Retinal pigment epithelial cell (primary cell): ENCODE measurements around the gene MORF4L1.

Experiments used
- DNase-seq: peaks from one replicate; pipeline ENCODE4 v3.0.0-alpha.2; 2010; ENCODE audit warnings: low read depth
- H3K4me3 ChIP-seq: 2 replicates; pipeline ENCODE4 v1.5.1; 2011; ENCODE audit warnings: mild to moderate bottlenecking, low read length, control low read depth, moderate library complexity
- TF ChIP-seq, protein P1 (sequence below): conservative IDR thresholded peaks from 2 replicates; pipeline ENCODE4 v1.5.1; 2011; ENCODE audit warnings: low read depth, low read length, control low read depth, inconsistent platforms

Gene MORF4L1

DNA sequence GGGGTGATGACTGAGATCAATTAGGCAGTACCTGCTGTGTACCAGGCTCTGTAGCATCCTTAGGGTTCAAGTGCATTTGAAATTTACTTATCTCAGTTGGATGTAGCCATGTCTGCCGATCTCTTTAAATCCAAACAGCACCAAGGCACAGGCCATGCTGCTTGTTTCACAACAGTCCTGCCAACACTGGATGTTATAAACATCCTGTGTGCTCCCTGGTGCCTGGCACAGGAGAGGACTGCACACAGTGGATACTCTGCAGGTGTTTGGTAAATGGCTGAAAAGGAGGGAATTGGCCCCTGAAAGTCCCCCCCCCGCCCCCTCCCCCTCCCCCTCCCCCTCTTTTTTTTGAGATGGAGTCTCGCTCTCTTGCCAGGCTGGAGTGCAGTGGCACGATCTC is 45.2 kb downstream of the MORF4L1 start:
- DNase-seq = no peak
- H3K4me3 ChIP-seq = no peak overlapping the region
- TF ChIP-seq, protein P1, sequence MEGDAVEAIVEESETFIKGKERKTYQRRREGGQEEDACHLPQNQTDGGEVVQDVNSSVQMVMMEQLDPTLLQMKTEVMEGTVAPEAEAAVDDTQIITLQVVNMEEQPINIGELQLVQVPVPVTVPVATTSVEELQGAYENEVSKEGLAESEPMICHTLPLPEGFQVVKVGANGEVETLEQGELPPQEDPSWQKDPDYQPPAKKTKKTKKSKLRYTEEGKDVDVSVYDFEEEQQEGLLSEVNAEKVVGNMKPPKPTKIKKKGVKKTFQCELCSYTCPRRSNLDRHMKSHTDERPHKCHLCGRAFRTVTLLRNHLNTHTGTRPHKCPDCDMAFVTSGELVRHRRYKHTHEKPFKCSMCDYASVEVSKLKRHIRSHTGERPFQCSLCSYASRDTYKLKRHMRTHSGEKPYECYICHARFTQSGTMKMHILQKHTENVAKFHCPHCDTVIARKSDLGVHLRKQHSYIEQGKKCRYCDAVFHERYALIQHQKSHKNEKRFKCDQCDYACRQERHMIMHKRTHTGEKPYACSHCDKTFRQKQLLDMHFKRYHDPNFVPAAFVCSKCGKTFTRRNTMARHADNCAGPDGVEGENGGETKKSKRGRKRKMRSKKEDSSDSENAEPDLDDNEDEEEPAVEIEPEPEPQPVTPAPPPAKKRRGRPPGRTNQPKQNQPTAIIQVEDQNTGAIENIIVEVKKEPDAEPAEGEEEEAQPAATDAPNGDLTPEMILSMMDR = no peak

DNA sequence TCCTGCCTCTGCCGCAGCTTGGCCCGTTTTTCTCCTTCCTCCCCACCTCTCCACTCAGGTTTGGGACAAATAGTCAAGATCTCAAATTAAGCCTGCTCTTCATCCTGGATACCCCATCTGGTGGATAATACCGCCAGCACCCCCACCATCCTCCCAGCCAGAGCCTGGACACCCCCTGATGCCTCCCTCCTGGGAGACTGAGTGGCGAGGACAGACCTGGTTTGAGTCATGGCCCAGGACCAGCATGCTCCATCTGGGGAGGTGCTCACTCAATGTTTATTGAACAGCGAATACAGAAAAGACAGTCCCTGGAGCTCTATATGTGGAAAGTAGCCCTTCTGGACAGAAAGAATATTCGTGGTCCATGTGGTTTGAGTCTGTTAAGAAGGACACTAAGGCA is 48.8 kb downstream of the MORF4L1 start:
- no peak for DNase-seq
- TF ChIP-seq, protein P1 = no peak
- no peak overlapping the region for H3K4me3 ChIP-seq

DNA sequence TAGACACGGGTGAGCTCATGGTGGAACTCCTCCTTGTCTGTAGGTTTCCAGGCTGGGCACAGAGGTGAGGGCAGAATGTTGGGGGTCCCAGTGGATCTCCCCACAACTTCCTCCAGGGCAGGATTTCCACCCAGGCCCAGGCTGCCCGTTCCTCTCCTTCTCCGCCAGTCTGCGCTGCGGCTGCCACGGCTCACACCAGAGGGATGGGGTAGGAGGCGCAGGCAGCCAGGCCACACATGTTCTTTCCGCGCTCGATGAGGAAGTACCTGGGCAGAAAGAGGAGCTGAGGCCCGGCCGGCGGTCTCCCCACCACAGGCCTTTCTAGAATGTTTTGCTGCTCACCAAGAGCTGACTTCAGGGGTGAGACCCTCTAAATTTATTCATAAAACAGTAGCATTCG is 49.2 kb downstream of the MORF4L1 start:
- TF ChIP-seq, protein P1 = no peak
- H3K4me3 ChIP-seq = no peak overlapping the region
- no peak for DNase-seq

- no peak for DNase-seq
- H3K4me3 ChIP-seq = no peak overlapping the region
- TF ChIP-seq, protein P1 = no peak
Observed at GRCh38 chr15:78922527-78922926, 49.8 kb downstream of the MORF4L1 start.

DNA sequence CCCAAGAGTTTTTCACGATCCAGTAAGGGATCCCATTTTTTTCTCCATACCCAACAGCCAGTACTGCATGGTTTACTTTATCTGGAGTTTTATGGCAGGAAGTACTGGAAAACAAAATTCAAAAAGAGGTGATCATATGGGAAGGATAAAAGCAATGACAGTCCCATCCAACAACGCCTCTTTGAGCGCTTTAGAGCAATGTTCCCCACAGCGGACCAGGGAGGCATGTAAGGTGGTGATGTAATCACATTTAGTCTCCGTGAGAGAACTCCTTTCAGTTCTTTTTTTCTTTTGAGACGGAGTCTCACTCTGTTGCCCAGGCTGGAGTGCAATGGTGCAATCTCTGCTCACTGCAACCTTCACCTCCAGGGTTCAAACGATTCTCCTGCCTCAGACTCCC is 50.3 kb downstream of the MORF4L1 start:
- no peak for DNase-seq
- no peak overlapping the region for H3K4me3 ChIP-seq
- TF ChIP-seq, protein P1 = no peak

GRCh38 chr15:78923480-78924360 is 51.0 kb downstream of the MORF4L1 start:
- TF ChIP-seq, protein P1 = no peak
- no peak for DNase-seq

DNA sequence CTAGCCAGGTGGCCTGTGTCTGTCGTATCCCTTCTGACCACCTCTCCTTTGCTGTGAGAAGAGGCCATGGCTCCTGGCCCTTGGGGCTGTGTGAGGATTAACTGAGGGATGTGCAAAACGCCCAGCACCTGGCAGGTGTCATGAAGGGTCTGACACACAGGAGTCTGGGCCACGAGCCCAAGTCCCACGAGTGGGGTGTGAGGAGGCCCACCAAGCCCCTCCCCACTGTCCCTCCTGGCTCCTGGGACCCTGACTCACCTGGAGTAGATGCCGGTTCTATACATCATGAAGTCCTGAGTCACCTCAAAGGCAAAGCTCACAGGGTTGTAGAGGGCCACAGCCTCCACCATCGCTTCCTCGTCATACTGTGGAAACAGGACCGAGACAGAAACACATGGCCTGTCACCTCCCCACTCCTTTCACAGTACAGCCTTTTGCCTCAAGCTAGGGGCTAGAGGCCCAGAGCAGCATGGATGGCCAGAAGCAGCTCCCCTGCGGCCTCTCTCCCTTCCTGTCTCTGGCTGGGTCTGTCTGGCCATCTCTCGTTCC is 52.5 kb downstream of the MORF4L1 start:
- TF ChIP-seq, protein P1 = no peak

More at GRCh38 chr15:78923480-78924360, 51.0 kb downstream of the MORF4L1 start:
- no peak overlapping the region for H3K4me3 ChIP-seq

More for the DNA sequence above, 52.5 kb downstream of the MORF4L1 start:
- DNase-seq = no peak
- H3K4me3 ChIP-seq = no peak overlapping the region
